CD4-positive, alpha-beta T cell (primary cell): ENCODE results near the gene MMP23B. TPM values are rescaled to one million over a fixed set of nuclear protein-coding genes. Genes with fewer than 3 reads are reported as not detected.

Experiments
- ATAC-seq: fragments of 200-7000 bp; cut with Tn5 transposase; one replicate; pipeline ENCODE4 v1.10.0; 2022; ENCODE audit warnings: mild to moderate bottlenecking; ENCODE audit not compliant: poor library complexity
- CTCF ChIA-PET: fragments of 350-600 bp; sonication (Branson Sonifier 250); formaldehyde crosslinking; loops from one replicate; lab custom pipeline; 2021; ENCODE audit warnings: antibody characterized with exemption, inconsistent platforms; lab: Charles Lee
- POLR2A ChIA-PET: fragments of 350-600 bp; sonication (Branson Sonifier 250); formaldehyde crosslinking; loops from one replicate; lab custom pipeline; 2021; ENCODE audit warnings: antibody characterized with exemption, inconsistent platforms; lab: Charles Lee
- DNase-seq, 14 experiments: peaks; one replicate each; pipeline ENCODE4 v3.0.0-alpha.2; 2013 to 2020; ENCODE audit warnings: mixed read lengths in 2 of 14
- H3K27ac ChIP-seq, 2 donors: one replicate each; pipeline versions ENCODE4 v1.5.1 to v1.7.0; 2013; ENCODE audit warnings: low read length in 2 of 2, low read depth in 1 of 2, mild to moderate bottlenecking in 1 of 2
- H3K27me3 ChIP-seq, 2 experiments: 1 replicate in 1 of 2; 2 replicates in 1 of 2; pipeline versions ENCODE4 v1.6.1 to v1.7.0; 2013; ENCODE audit warnings: low read length in 2 of 2, control low read depth in 1 of 2, mild to moderate bottlenecking in 1 of 2, moderate library complexity in 1 of 2; ENCODE audit not compliant: insufficient read depth in 2 of 2, control insufficient read depth in 1 of 2
- H3K36me3 ChIP-seq: one replicate; pipeline ENCODE4 v1.6.1; 2013; ENCODE audit warnings: low read length, control low read depth; ENCODE audit not compliant: insufficient read depth
- H3K4me1 ChIP-seq: one replicate; pipeline ENCODE4 v1.6.1; 2013; ENCODE audit warnings: low read length, control low read depth; ENCODE audit not compliant: insufficient read depth
- H3K4me3 ChIP-seq: one replicate; pipeline ENCODE4 v1.5.1; 2013; ENCODE audit warnings: mild to moderate bottlenecking, low read length, moderate library complexity
- H3K9me3 ChIP-seq, 2 experiments: 1 replicate in 1 of 2; 2 replicates in 1 of 2; pipeline versions ENCODE4 v1.6.1 to v1.7.0; 2013; ENCODE audit warnings: low read length in 2 of 2, mild to moderate bottlenecking in 2 of 2, control low read depth in 1 of 2, moderate library complexity in 1 of 2; ENCODE audit not compliant: control insufficient read depth in 1 of 2, insufficient read depth in 1 of 2
- H3K27ac Mint-ChIP-seq: one replicate; pipeline ENCODE4 v1.8.0; 2020; ENCODE audit warnings: mixed read lengths
- H3K27me3 Mint-ChIP-seq: one replicate; pipeline ENCODE4 v1.8.0; 2021; ENCODE audit warnings: mixed read lengths
- H3K36me3 Mint-ChIP-seq: one replicate; pipeline ENCODE4 v1.8.0; 2021; ENCODE audit warnings: low read depth, mixed read lengths
- H3K4me1 Mint-ChIP-seq: one replicate; pipeline ENCODE4 v1.8.0; 2021; ENCODE audit warnings: low read depth, mixed read lengths
- H3K4me3 Mint-ChIP-seq: one replicate; pipeline ENCODE4 v1.8.0; 2020; ENCODE audit warnings: mild to moderate bottlenecking, mixed read lengths
- H3K9me3 Mint-ChIP-seq: one replicate; pipeline ENCODE4 v1.8.0; 2020; ENCODE audit warnings: mixed read lengths
- CTCF ChIP-seq: fragments of 200-600 bp; IDR thresholded peaks from one replicate; pipeline ENCODE4 v1.8.0; 2022; ENCODE audit warnings: antibody characterized with exemption, mild to moderate bottlenecking
- intact Hi-C, 2 experiments: fragments of 100-400 bp; cut with DNase I in 1 of 2; cut with micrococcal nuclease in 1 of 2; formaldehyde crosslinking; loops; one replicate each; pipeline versions ENCODE4 v1.15.1 to v1.9.0; 2023 to 2025; cut with DNase I, micrococcal nuclease
- total RNA-seq, 174 experiments: library from RNA in 2 of 174; stranded (reverse) in 2 of 174; gene quantifications; one replicate each; pipeline ENCODE4 v1.2.3 and lab custom pipeline; 2021 to 2026

The MMP23B gene
- total RNA-seq, 2 experiments from 2014 or later: 3.0 to 3.7 TPM

GRCh38 chr1:1622010-1622787 lies 9.8 kb upstream of the MMP23B start:
- CTCF ChIA-PET: no interaction called here
- Histone ChIP-seq H3K36me3 (no peaks in the 10 kb centered on the region), H3K27ac (no peak overlapping the region), H3K4me3 (no peak overlapping the region), H3K4me1 (peaks cover 4% of the 10 kb centered on the region), H3K9me3 (no peaks in the 10 kb centered on the region), H3K27me3 (no peaks in the 10 kb centered on the region)
- Mint-ChIP-seq H3K4me3 (peak overlapping the region; percentile 69), H3K4me1 (peaks cover 3% of the 10 kb centered on the region), H3K27me3 (no peaks in the 10 kb centered on the region), H3K9me3 (no peaks in the 10 kb centered on the region), H3K27ac (peak overlapping the region; percentile 53), H3K36me3 (peaks cover 5% of the 10 kb centered on the region)
- POLR2A ChIA-PET: no interaction called here
- no peak for TF ChIP-seq CTCF
- DNase-seq (no peak), ATAC-seq (no peak)
- intact Hi-C loops: no loop called here

- Mint-ChIP-seq H3K27me3 (no peaks in the 10 kb centered on the region), H3K9me3 (no peaks in the 10 kb centered on the region), H3K27ac (peak overlapping the region; percentile 53), H3K4me3 (peak overlapping the region; percentile 15), H3K36me3 (no peaks in the 10 kb centered on the region), H3K4me1 (no peaks in the 10 kb centered on the region)
- no peak for DNase-seq
- no peaks in the 10 kb centered on the region for H3K36me3 ChIP-seq
- H3K27ac ChIP-seq: no peak overlapping the region
- intact Hi-C loops: no loop called here
- CTCF ChIA-PET: no interaction called here
- H3K4me1 ChIP-seq: peaks cover under 1% of the 10 kb centered on the region
- POLR2A ChIA-PET: no interaction called here
- ATAC-seq: no peak
- no peak for TF ChIP-seq CTCF
- H3K4me3 ChIP-seq: no peak overlapping the region
- no peaks in the 10 kb centered on the region for H3K9me3 ChIP-seq
- H3K27me3 ChIP-seq: no peaks in the 10 kb centered on the region
Measured at GRCh38 chr1:1622788-1623094, 9.2 kb upstream of the MMP23B start.

GRCh38 chr1:1623181-1623630 lies 8.8 kb upstream of the MMP23B start:
- Mint-ChIP-seq H3K27me3 (no peaks in the 10 kb centered on the region), H3K4me3 (no peak overlapping the region), H3K27ac (no peak overlapping the region), H3K4me1 (no peaks in the 10 kb centered on the region), H3K9me3 (no peaks in the 10 kb centered on the region), H3K36me3 (no peaks in the 10 kb centered on the region)
- Histone ChIP-seq H3K27me3 (no peaks in the 10 kb centered on the region), H3K4me3 (no peak overlapping the region), H3K4me1 (peaks cover 5% of the 10 kb centered on the region), H3K27ac (no peak overlapping the region), H3K9me3 (no peaks in the 10 kb centered on the region), H3K36me3 (no peaks in the 10 kb centered on the region)
- ATAC-seq (no peak), DNase-seq (peak in 1 of 14 experiments; percentile 35)
- POLR2A ChIA-PET: no interaction called here
- TF ChIP-seq CTCF: no peak
- CTCF ChIA-PET: no interaction called here
- intact Hi-C loops: no loop called here
